ENCODE results near the gene CAMK2N2. TPM values are rescaled to one million over a fixed set of nuclear protein-coding genes. Genes with fewer than 3 reads are reported as not detected.
"Not testable (repeated sequence)": the region's sequence is repeated elsewhere in the genome, so short reads cannot be mapped to it uniquely, and the experiment has no call there.

CAMK2N2 gene
- total RNA-seq, 1 donor from 2014 or later, result 0.43 TPM

DNA sequence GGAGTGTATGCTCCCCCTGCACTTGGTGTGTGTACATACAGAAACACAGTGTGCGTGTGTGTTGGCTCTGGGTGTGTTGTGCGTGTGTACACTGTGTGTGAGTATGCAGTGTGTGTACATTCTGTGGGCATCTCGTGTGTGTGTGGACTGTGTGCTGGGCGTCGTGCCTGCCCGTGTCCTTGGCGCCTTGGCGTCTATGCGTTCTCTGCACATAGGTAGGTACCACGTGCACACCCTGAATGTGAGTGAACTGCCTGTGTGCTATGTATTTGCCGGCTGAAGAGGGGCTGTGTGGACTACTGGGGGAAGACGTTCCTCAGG, 14.0 kb upstream of the CAMK2N2 start:
- DNase-seq (ENCODE audit: low spot score), result no peak
- no peak for ATAC-seq

DNA sequence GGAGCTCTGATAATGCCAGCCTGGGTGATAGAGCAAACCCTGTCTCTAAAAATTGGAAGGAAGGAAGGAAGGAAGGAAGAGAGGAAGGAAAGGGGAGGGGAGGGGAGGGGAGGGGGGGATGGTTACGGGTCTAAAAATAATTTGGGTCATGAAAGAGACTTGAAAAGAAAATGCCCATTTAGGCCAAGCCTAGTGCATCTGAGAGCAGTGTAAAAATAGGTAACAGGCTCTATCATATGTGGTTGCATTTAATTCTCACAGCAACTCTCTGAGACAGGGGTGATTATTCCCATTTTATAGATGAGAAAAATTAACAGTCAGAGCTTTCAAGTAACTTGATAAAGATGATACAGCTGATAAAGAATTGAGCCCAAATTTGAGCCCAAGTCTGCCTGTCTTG, 10.9 kb upstream of the CAMK2N2 start:
- ATAC-seq (no peak), DNase-seq (ENCODE audit: low spot score) (no peak)

DNA sequence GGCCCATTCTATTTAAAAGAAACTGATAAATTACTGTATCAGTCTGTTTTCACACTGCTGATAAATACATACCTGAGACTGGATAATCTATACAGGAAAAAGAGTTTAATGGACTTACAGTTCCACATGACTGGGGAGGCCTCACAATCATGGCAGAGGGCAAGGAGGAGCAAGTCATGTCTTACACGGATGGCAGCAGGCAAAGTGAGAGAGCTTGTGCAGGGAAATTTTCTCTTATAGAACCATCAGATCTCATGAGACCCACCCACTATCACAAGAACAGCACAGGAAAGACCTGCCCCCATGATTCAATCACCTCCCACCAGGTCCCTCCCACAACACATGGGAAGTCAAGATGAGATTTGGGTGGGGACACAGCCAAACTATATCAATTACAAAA, 5.9 kb upstream of the CAMK2N2 start:
- not testable (repeated sequence) for DNase-seq (ENCODE audit: low spot score); ATAC-seq

DNA sequence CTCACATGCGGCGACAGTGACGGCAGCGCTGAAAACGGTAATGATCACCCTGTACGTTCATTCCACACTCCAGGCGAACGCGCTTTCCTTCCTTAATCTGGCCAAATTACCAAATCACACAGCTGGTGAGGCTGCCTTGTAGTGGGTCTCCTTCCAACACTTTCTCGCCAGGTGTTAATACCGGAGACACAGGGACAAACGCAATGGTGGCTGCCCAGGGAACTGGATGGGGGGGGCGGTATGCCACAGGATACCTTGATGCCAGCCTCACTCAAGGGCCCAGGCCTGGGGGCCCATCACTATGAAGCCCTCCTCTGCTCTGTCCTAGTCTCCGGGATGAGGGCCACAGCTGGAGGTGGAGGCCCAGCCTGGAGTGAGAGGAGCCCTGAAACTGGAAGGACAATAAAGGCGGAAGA, 1.4 kb upstream of the CAMK2N2 start:
- ATAC-seq (no peak), DNase-seq (ENCODE audit: low spot score) (no peak)

DNA sequence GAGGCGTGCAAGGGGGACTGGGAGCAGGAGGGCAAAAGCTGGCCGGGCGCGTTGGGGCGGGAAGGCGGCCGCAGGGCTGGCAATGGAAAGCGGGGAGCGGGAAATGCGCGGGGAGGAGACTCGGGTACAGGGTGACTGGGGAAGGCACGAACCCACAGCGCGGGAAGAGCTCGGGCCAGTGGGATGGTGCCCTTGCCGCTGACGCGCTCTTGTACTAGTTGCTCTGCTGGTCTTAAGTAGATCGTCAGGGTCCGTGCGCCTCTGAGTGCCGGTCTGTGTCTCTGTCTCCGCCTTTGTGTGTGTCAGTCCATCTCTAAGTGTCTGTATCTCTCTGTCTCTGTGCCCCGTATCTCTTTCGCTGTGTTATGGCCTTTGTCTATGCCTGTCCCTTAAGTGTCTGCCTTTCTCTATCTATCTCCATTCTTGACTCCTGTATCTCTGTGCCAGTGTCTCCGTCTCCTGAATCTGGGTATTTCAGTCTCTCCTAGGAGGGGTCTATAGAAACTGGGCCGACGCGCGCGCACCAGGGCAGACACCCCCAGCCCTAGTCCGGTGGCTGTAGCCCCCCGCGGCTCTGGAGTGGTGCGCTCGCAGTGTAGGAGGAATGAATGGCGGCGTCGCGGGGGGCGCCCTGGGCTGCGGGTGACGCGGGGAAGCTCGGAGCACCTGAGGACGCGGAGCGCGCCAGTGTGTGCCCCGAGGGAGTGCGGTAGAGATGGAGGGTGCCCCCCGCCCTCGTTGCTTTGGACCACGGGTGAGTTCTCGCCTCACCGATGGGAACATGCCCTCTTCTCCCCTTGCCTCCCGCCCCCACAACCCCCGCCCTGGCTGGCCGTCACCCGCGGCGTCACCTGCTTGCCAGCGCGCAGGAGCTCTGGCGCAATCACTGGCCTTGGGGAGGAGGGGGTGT, 756 bp upstream of the CAMK2N2 start:
- peak; percentile 73 for DNase-seq (ENCODE audit: low spot score)
- ATAC-seq, result peak; percentile 51

DNA sequence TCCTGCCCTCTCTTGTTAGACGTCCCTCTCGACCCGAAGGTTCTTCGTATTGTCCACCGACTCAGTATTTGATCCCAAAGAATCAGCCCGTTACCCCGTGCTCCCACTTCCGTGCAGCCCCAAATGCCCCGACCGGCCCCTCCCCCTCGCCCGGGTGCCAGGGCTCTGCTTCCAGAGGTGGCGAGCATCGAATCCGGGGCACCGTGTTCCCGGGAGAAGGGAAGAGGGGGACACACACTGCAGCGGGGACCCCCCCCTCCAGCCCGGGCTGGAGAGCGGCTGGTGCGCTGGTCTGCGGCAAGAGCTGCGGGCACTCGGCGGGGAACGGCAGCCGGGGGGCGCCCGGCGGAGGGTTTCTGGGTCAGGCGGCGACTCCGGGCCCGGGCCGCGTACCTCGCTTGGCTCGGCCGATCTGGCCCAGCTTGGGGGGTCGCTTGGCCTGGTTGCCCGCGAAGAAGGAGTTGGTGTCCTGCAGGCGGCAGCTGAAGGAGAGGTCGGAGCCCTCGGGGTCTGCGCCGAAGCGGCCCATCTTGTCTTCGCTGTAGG, 556 bp downstream of the CAMK2N2 start:
- ATAC-seq (no peak), DNase-seq (ENCODE audit: low spot score) (no peak)

DNA sequence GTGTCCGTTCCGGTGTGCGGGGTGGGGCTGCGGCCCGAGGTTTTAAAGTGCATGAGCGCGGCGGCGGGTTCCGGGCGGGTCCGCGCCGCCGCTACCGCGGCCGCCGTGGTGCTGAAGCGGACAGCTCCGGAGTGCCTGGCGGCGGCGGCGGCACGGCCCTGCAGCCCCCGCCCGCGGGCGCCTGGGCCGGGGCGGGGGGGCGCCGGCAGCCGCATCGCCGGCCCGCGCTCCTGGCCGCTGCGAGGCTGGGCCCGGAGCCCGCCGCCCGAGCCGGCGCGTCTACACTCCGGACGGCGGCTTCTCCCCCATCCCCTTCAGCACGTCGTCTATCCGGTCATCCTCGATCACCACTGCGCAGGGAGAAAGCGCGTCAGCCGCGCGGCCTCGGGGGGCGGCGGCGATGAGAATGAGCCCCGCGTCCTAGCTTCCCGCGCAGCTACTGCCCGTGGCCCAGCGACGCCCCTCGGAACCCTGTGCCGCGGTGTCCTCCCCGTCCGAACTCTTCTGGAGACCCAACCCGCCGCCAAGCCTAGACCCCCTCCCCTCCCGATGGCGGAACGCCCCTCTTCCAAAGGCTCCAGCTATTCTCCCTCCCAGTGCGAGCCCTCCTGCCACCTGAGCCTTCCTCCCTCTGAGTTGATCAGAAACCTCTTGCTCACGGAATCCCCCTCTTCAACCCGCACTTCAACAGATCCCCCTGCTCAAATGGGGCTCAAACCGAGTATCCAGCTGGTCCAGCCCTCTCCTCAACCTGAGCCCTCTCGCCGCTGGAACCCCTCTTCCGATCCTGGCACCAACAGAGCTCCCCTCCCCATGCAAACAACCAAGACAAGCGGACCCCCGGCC, 1.3 kb downstream of the CAMK2N2 start:
- DNase-seq (ENCODE audit: low spot score) (no peak), ATAC-seq (peak; percentile 54)

DNA sequence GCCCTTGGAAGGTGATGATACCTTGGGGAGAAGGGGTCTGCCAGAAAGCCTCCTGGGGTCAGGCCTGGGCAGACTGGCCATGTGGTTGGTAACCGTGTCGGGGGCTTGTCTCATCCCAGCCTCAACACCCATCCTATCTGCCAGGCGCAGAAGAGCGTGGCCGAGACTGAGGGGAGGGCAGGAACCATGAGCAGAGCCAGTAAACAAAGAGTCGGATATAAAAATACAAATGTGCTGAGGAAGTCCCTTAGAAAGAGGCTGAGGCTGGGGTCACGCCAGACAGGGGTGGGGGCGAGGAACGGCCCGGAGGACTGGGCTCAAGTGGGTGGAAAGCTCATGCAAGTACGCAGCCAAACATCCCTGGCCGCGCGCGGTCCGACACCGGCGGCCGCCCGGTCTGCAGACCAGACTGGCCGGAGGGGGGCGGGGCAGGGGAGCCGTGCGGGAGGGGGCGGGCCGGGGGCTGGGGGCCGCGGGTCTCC, 1.9 kb downstream of the CAMK2N2 start:
- DNase-seq (ENCODE audit: low spot score), result no peak
- peak; percentile 3 for ATAC-seq

DNA sequence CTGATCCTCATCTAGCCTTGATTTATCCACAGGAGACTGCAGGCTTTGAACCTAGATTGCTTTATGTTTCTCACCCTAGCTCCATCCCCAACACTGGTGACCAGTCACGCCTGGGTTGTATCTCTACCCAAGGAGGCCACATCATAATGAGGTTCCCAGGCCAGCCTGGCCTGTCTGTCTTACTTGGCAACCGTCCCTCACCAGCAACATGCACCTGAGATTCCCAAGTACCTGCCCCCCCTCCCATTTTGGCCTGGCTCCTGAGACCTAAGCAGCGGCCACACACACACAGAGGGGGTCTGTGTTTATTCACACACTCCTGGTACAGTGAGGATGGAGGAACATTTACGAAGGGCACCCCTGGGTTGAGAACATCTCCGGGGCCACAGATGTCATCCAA, 2.4 kb downstream of the CAMK2N2 start:
- ATAC-seq, result no peak
- no peak for DNase-seq (ENCODE audit: low spot score)

DNA sequence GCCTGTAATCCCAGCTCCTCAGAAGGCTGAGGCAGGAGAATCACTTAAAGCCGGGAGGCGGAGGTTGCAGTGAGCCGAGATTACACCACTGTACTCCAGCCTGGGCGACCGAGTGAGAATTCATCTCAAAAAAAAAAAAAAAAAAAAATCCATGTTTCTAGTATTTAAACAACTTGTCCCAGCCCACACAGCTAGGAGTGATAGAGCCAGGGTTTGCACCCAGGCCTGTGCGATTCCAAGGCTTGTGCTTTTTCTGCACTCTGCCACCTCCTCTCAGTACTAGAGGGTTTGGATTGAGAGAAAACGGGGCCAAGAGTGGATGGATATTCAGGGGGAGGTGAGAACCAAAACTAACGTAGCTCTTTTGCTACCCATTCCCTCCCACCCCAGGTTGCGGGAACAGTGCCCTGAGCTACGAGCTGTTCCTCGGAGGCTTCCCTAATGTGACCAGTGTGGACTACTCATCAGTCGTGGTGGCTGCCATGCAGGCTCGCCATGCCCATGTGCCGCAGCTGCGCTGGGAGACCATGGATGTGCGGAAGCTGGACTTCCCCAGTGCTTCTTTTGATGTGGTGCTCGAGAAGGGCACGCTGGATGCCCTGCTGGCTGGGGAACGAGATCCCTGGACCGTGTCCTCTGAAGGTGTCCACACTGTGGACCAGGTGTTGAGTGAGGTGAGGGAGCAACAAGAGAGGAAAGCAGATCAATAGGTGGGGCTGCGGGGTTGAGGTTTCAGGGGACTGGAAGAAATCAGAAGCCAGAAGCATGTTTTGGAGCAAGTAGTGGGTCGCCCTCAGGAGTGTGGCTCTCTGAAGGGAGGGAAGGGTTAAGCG, 4.1 kb downstream of the CAMK2N2 start:
- no peak for DNase-seq (ENCODE audit: low spot score)
- ATAC-seq, result no peak

DNA sequence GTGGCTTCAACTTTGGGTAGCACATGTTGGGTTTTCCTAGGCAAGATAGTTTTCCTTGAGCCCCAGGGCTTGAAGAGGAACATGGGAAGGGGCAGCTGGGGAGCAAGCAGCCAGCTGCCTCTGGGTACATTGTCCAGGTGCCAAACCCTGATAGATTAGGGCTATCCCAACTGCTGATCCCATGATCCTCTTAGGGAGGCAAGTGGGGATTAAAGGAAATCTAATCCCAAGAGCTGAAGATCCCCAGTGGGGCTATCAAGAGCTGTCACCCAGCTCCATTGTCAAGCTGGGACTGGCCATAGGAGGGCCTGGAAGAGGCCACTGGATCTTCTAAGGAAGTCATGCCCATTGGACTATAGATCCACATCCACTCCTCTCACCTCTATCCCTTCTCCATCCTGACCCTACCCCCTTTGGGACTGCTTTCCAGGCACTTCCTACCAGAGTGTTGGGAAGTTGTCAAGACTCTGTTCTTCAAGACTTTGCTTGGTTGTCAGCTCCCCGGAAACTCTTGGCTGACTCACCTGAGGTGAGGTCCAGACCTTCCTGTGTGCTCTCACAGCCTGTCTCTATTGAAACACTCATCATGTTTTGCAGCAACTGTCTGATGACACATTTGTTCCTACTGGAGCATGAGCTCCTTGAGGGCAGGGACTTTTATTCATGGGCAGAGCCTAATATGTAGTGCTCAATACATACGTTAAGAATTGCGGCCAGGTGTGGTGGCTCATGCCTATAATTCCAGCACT, 5.9 kb downstream of the CAMK2N2 start:
- ATAC-seq, result no peak
- DNase-seq (ENCODE audit: low spot score), result no peak

DNA sequence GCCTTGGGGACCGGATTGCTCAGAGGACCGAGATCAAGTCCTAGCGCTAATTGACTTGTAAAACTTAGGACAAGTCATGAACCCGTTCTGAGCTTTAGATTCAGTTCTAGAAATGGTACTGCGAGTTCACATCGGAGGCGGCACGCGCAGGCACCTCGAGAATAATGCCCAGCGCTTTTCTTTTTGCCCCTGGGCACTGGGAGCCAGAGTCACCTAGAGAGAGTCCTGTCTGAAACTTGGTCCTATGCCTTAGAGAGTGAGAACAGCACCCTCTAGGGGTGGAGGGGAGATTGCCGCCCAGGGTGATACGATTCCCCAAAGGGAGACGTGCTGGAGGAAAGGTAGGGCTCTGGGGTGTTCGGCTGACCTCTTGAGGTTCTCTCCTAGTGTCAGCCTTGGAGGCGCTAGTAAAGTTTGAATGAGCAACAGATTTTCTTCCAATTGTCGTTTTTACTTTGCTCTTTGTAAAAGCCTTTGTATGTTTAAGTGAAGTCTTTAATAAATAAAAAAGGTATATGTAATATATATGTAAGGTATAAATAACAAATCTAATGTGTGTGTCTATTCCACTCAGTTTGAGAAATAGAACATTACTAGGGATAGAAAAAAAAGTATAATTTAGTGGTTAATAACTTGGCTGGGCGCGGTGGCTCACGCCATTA, 11.1 kb downstream of the CAMK2N2 start:
- ATAC-seq (peak; percentile 78), DNase-seq (ENCODE audit: low spot score) (peak; percentile 88)

DNA sequence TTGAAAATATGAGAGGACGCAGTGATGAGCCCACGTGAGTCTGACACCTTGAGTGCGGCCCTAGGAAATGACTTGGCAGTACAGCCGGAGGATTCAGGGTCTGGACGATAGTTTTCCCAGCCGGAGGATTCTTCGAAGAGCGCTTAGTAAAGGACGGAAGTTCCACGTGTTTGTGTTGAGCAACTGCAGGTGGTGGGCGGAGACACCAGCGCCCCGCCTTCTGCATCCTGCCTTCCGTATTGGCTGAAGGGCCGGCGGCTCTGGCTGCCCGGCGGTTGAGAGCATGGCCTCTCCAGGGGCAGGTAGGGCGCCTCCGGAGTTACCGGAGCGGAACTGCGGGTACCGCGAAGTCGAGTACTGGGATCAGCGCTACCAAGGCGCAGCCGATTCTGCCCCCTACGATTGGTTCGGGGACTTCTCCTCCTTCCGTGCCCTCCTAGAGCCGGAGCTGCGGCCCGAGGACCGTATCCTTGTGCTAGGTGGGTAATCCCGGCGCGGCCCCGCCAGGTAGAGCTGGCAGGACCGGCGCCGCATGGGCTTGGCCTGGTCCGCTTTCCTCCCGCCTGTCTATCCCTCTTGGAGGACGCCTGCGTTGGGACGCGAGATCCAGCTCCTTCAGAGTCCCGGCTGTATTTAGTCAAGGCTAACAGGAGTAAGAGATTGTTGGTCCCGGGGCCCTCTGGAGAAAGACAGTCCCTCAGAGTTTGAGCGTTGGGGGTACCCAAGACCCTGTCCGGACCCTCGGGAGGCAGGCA, 11.8 kb downstream of the CAMK2N2 start, which contains the start of gene EEF1AKMT4:
Gene EEF1AKMT4 (plus strand): TSS at position 261 of the 755 bp plus-strand sequence. CDS start 23 bp downstream, at position 284.
- DNase-seq (ENCODE audit: low spot score), result peak; percentile 97
- peak; percentile 93 for ATAC-seq

DNA sequence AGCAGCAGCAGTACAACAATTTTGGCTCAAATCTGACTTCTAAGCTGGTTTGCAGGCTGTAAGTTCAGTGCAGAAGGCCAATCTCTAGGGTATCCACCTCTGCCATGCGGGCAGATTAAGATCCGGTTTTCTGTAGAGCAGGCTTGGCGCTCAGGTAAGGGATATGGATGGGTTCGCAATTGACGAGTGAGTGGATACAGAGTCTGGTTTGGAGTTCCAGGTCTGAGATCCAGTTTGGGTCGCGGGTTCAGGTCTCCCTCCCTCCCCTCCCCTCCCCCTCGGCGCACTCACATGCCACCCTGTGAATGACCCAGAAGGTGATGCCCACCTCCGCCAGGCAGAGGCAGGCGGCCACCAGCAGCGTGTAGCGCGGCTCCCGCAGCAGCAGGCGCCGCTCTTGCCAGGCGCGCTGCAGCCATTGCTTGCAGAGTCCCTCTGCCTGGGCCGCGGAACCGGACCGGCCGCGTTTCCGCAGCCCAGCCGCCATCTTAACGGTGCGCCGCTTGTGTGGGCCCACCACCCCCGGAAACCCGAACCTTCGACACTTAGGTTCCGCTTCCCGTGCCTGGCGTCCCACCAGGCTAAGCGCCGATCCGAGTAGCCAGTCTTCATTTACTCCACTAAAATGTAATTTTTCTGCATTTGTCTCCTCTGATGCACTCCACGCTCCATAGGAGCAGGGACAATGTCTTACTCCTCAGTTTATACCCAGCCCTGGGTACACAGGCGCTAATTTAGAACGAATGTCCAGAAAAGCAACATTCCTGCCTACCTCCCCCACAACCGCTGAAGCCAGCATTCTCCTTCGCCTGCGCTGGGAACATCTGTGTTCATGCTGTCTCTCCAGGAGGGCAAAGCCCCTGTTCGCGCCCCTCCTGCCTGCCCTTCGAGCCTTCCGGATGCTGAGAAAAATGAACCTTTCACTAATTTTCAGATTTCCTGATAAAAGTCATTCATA, 12.6 kb downstream of the CAMK2N2 start, which contains the start of gene ALG3:
Gene ALG3 (minus strand): TSS at position 509 of the 958 bp plus-strand sequence. CDS start 22 bp downstream, at position 487.
- ATAC-seq (peak; percentile 83), DNase-seq (ENCODE audit: low spot score) (peak; percentile 87)

DNA sequence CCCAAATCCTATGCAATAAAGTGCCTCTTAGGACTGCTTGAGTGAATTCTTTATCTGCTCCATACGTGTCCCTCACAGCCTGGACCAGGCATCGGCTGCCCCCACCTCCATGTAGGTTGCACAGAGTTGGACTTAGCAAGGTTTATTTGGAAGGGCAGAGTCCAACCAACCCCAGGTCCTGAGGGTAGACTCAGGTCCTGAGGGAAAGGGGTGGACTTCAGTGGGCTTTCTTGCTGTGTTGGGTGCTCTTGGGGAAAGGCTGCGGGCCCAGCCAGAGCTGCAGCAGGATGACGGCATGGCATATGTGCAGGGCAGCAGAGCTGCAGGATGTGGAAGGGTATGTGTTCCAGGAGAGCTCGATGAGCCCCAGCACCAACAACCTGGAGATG, 19.1 kb downstream of the CAMK2N2 start:
- no peak for DNase-seq (ENCODE audit: low spot score)
- peak; percentile 36 for ATAC-seq

DNA sequence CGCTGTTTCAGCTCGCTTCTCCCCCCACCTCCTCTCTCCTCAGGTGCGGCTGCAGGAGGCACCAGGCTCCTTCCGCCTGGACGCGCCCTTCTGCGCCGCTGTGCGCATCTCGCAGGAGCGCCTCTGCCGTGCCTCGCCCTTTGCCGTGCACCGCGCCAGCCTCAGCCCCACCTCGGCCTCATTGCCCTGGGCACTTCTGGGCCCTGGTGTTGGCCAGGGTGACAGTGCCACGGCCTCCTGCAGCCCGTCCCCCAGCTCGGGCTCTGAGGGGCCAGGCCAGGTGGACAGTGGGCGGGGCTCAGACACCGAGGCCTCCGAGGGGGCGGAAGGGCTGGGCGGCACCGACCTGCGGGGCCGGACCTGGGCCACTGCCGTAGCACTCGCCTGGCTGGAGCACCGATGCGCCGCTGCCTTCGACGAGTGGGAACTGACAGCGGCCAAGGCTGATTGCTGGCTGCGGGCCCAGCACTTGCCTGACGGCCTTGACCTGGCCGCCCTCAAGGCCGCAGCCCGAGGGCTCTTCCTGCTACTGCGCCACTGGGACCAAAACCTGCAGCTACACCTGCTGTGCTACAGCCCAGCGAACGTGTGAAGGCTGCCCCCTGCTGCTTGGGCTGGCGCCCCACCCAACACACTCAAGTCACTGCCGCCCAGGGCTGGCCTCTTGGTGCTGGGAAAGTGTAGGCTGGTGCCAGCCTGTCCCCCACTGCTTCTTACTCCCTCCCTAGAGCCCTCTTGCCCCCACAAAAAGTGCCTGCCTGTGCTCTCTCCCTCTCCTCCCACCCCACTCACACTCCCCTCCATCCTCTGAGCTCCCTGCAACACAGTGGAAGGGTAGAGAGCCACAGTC, 19.7 kb downstream of the CAMK2N2 start:
- DNase-seq (ENCODE audit: low spot score), result peak; percentile 84
- ATAC-seq, result peak; percentile 93

Measured in left lobe of liver (tissue), 2 donors.